Measurements from ENCODE around the gene MRPS12. TPM values are rescaled to one million over a fixed set of nuclear protein-coding genes. Genes with fewer than 3 reads are reported as not detected.
"Not testable (repeated sequence)": the region's sequence is repeated elsewhere in the genome, so short reads cannot be mapped to it uniquely, and the experiment has no call there.

MRPS12 gene
- total RNA-seq (2014; rRNA removed; shearing (Covaris generic)) = 98.9 and 108 TPM in 2 replicates

GRCh38 chr19:38930776-38931520 is at the start of gene MRPS12:
Gene MRPS12 (plus strand): TSS chr19:38930944. CDS start chr19:38931295, 351 bp downstream.
- peak; percentile 99 for DNase-seq (ENCODE audit: low spot score)

GRCh38 chr19:38883286-38883685 is 47.5 kb upstream of the MRPS12 start:
- no peak for DNase-seq (ENCODE audit: low spot score)

GRCh38 chr19:38884691-38885090 is 46.1 kb upstream of the MRPS12 start:
- not testable (repeated sequence) for DNase-seq (ENCODE audit: low spot score)

- no peak for DNase-seq (ENCODE audit: low spot score)
Observed at GRCh38 chr19:38888876-38889275, 41.9 kb upstream of the MRPS12 start.

DNA sequence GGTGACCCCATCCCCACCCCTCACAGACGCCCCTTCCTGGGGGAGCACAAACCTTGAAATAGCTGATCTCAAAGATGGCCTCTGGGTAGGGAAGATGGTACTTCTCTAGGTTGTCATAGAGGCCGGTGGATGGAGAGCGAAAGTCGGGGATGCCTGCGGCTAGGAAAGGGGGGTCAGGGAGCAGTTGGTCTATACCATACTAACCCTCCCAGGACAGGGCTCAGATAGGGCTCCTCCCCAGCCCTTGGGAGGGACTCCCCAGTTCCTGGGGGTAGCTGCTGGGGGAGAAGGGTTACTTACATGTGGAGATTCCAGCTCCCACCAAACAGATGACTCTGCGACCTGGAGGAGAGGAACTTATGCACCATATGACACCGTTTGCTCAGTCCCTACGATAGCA is 40.9 kb upstream of the MRPS12 start:
- DNase-seq (ENCODE audit: low spot score) = no peak

GRCh38 chr19:38890686-38891085 is 40.1 kb upstream of the MRPS12 start:
- DNase-seq (ENCODE audit: low spot score) = no peak

DNA sequence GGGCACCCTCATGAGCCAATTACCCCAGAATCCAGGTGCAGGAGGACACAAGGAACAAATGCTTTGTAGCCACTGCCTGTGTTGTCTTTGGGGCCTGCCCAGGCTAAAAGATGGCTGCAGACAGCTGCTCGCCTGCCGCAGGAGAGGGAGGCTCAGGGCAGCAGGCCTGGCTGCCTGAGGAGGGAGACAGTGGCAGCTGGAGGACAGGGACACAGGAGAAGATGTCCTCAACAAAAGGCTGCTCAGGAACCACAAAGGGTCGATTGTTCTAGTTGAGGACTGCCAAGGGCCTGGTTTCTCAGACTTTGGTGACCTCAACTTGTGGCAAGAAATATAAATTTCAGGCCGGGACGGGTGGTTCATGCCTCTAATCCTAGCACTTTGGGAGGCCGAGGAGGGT is 39.0 kb upstream of the MRPS12 start:
- no peak for DNase-seq (ENCODE audit: low spot score)

DNA sequence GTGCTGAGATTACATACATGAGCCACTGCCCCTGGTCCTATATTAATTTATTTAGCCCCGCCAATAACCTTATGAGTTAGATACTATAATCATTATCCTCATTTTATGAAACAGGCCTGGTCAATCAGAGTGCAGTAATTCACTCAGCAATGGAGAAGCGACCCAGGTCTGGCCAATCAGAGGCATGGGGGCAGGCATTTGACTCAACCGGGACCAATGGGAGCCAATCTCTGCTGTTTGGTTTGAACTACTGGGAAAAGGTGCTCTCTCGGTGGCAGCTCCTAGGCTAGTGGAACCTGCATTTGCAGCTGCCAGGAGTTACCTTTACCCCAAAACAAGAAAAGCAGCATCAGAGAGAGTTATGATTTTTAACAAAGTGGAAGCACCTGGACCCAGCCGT is 37.9 kb upstream of the MRPS12 start:
- no peak for DNase-seq (ENCODE audit: low spot score)

DNA sequence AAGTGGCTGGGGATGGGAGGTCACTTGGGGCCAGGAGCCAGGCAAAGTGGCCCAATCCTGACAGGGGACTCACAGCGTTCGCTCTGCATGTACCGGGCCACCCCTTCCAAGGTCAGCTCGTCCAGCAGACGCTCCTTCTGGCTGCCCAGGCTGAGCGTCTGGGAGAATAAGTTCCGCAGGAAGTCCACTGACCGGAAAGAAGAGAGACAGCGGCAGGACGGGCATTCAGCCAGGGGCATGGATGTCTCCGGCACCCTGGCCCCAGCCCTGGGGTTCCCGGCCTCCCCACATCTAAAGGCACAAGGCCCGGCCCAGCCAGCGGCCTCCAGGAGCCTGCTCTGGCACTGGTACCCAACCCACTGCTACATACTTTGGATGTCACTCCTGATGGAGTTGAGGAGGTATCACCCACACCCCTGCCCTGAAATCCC is 37.4 kb upstream of the MRPS12 start:
- DNase-seq (ENCODE audit: low spot score) = no peak

DNA sequence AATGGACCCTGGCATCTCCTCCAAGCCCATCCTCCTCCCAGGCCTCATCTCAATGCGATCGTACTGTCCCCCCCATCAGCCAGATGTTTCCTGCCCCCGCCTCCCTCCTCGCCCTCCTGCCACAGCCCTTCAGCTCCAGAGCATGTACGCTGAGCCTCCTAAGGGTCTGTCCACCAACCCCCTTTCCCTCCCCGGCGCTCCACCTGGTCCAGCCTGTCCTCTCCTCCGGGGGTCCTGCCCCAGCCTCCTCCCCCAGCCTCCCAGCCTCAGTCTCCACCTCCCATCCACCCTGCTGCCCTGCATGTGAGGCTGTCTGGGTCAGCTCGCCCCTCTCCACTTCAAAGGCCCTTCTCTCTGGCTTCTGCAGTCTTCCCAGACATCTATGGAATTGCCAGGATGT is 35.8 kb upstream of the MRPS12 start:
- no peak for DNase-seq (ENCODE audit: low spot score)

GRCh38 chr19:38898788-38899446 is 31.8 kb upstream of the MRPS12 start:
- DNase-seq (ENCODE audit: low spot score) = peak; percentile 11

DNA sequence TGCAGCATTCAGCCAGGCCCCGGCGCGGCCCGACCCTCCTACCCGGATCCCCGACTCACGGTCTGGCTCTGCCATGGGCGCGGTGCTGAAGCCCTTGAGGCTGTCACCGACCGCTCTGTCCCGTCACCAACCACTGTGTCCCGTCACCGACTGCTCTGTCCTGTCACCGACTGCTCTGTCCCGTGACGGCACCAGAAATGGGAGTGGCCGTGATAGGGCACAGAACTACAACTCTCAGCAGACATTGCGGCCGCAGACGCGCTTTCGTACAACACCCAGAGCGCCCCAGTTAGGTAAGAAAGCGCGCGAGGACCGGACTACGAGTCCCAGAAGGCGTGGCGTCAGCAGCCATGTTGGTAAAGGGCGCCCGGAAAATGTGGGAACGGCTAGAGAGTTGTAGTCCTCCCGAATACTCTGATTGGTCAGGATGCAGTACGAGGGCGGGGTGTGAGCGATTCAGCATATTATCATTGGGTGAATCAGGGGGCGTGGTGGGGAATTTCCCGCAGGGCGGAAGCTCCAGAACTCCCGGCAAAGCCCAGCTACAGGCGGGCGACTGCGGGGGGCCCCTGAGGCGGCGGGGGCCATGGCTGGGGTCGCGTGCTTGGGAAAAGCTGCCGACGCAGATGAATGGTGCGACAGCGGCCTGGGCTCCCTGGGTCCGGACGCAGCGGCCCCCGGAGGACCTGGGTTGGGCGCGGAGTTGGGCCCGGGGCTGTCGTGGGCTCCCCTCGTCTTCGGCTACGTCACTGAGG is 31.1 kb upstream of the MRPS12 start, which contains the start of the genes NFKBIB and SIRT2:
Gene NFKBIB (plus strand): TSS at position 523 of the 755 bp plus-strand sequence. CDS start 64 bp downstream, at position 587.
Gene SIRT2 (minus strand): TSS at position 172 of the 755 bp plus-strand sequence. CDS start 97 bp downstream, at position 75.
- peak; percentile 100 for DNase-seq (ENCODE audit: low spot score)

DNA sequence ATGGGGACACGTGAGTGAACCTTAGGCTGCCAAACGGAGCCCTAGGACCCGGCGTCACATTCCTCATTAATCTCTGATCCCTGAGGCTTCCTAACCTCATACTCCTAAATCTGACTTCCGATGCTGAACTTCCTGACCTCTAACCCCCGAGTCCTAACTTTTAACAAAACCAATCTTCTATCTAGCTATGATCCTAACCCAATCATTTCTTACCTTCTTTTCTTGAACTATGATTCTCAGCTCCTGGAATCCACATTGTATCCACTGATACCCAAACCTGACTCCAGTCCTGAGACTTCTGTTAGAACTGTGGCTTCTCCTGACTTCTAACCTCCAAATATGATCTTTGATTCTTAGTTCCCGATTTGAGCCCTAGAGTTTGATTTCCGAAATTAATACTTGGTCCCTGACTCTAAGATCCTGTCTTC is 30.5 kb upstream of the MRPS12 start:
- DNase-seq (ENCODE audit: low spot score) = no peak

DNA sequence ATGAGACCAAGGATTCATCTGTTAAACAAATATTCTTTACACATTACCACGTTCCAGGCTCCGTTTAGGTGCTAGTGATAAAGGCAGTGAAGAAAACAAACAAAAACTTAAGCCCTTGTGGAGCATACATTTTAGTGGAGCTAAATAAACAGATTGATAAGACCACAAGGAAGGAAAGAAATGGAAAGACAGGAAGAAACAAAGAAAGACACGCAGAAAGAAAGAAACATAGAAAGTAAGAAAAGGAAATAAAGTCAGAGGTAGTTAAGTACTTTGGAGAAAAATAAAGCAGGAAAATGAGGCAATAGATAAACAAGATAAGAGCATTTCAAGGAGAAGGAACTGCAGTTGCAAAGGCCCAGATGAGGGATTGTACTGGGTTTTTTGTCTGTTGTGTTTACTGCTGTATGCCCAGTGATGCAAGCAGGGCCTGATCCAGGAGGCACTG is 30.0 kb upstream of the MRPS12 start:
- DNase-seq (ENCODE audit: low spot score) = no peak

DNA sequence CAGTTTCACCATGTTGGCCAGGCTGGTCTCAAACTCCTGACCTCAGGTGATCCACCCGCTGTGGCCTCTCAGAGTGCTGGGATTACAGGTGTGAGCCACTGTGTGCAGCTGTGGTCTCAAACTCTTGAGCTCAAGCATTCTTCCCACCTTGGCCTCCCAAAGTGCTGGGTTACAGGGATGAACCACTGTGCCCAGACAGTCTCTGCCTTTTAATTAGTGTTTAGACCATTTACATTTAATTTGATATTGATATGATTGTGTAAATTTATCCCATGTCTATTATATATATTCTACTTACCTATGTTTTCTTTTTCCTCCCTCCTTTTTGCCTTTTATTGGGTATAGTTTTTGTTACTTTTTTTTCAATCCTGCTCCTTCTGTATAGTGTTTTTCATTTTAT is 29.1 kb upstream of the MRPS12 start:
- no peak for DNase-seq (ENCODE audit: low spot score)

- no peak for DNase-seq (ENCODE audit: low spot score)
Observed at GRCh38 chr19:38904581-38905539, 25.9 kb upstream of the MRPS12 start.

DNA sequence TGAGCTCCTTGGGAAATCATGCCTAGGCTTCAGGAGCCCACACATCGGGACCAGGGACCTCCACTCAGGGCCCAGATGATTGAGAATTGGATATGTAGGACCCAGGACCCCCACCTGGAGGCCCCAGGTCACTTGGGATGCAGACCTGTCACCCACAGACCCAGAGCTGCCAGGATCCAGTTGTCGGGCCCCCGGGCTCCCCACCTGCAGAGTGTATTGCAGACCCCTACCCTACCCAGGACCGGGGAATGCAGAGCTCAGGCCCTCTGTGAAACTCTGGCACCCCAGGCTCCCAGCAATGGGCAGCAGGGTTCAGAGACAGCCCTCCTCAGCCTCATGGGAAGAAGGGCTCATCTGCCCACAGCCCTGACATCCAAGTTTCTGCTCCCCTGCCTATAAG is 25.1 kb upstream of the MRPS12 start:
- DNase-seq (ENCODE audit: low spot score) = no peak

GRCh38 chr19:38907227-38907626 is 23.5 kb upstream of the MRPS12 start:
- no peak for DNase-seq (ENCODE audit: low spot score)

DNA sequence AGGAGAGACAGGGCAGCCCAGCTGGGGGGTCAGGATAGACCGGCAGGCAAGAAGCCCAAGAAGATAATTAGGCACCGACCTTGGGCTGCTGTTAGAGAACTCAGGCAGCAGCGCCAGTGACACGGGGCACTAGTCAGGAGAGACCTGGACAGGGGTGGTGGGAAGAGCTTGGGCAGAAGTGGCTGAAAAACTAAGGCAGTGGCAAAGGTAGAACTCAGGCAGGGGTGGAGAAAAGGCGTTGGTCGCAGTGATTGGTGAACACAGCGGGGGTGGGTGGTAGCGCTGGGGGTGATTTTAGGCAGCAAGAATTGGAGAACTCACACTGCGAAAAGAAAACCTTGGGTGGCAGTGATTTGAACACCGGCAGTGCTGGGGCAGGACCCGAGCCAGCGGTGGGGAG is 23.1 kb upstream of the MRPS12 start:
- DNase-seq (ENCODE audit: low spot score) = no peak

- DNase-seq (ENCODE audit: low spot score) = no peak
Observed at GRCh38 chr19:38908911-38909310, 21.8 kb upstream of the MRPS12 start.

- no peak for DNase-seq (ENCODE audit: low spot score)
Observed at GRCh38 chr19:38910488-38910887, 20.3 kb upstream of the MRPS12 start.

All from A172 (cell line).